Measurements from ENCODE around the gene APBA3.

The APBA3 gene

DNA sequence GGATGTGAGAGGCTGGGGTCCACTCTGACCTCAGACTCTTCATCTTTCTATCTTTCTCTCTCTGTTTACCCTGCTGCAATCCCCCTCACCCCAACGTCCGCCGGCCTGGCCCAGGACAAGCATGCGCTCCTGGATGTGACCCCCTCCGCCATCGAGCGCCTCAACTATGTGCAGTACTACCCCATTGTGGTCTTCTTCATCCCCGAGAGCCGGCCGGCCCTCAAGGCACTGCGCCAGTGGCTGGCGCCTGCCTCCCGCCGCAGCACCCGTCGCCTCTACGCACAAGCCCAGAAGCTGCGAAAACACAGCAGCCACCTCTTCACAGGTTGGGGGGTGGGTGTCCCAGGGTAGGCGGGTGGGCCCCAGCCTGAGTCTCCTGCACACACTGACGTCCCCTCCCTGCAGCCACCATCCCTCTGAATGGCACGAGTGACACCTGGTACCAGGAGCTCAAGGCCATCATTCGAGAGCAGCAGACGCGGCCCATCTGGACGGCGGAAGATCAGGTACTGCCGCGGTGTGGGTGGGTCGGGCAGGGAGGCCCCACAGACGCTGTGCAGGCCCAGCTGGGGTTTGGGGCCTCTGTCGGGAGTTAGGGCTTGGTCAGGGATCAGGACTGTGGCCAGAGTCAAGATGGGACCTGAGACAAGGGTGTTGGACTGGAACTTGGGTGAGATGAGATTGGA lies 15.0 kb downstream of the APBA3 start:
- DNase-seq, result no peak

- DNase-seq, result no peak
Observed at GRCh38 chr19:3745363-3746045, 16.0 kb downstream of the APBA3 start.

- no peak for DNase-seq
Observed at GRCh38 chr19:3743486-3743885, 18.0 kb downstream of the APBA3 start.

DNA sequence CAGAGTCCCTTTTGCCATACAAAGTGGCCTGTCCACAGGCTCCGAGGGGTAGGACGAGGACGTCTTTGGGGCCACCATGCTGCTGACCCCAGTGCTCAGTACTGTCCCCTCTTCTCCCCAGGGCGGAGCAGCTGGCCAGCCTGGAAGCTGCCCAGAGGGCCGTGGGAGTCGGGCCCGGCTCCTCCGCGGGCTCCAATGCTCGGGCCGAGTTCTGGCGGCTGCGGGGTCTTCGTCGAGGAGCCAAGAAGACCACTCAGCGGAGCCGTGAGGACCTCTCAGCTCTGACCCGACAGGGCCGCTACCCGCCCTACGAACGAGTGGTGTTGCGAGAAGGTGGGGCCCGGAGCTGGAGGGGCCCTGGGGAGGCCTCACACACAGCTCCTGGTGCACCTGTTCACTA lies 21.1 kb downstream of the APBA3 start:
- DNase-seq, result no peak

GRCh38 chr19:3738477-3739220 lies 22.8 kb downstream of the APBA3 start:
- DNase-seq, result no peak

DNA sequence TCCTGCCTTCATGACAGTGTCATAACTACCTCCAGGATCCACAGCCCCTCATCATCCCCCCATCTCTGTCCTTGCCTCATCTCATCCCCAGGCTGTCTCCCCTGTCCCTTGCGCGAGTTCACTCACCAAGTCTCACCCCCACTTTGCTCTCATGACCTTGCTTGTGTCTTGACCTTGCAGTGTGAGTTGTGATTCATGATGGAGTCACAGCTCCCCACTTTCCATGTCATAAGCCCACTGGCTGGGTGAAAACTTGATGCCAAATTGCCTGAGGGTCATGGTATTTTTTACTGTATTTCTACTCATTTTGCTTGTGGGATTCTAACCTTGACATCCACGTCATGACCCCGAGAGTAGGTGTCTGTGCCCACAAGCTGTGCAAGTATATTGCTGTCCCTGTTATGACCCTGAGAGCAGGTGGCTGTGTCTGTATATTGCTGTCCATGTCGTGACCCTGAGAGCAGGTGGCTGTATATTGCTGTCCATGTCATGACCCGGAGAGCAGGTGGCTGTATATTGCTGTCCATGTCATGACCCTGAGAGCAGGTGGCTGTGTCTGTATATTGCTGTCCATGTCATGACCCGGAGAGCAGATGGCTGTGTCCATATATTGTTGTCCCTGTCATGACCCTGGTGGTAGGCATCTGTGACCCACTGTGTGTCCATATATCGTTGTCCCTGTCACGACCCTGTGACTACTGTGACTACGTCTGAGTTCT lies 23.8 kb downstream of the APBA3 start:
- DNase-seq, result no peak

DNA sequence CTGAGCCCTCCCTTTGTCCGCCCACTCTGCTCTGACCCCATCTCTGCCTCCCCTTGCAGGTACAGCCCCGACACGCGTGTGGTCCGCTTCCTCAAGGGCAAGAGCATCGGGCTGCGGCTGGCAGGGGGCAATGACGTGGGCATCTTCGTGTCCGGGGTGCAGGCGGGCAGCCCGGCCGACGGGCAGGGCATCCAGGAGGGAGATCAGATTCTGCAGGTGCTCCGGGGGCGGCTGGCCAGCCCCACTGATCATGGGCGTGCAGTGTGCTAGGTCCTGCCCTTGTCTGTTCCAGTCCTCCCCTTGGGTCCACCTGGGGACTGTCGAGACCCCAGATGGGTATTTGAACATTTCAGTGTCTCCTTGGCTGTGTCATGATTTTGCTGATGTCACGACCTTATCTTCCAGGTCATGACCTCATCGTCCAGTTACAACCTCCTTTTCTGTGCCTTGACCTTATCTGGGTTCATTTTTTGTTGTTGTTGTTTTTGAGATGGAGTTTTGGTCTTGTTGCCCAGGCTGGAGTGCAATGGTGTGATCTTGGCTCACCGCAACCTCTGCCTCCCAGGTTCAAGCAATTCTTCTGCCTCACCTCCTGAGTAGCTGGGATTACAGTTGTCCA lies 25.3 kb downstream of the APBA3 start:
- DNase-seq, result no peak

- no peak for DNase-seq
Observed at GRCh38 chr19:3734310-3734600, 27.2 kb downstream of the APBA3 start.

- DNase-seq, result no peak
Observed at GRCh38 chr19:3733549-3734309, 27.8 kb downstream of the APBA3 start.

- no peak for DNase-seq
Observed at GRCh38 chr19:3732108-3732507, 29.4 kb downstream of the APBA3 start.

GRCh38 chr19:3730457-3730958 lies 31.0 kb downstream of the APBA3 start:
- no peak for DNase-seq

DNA sequence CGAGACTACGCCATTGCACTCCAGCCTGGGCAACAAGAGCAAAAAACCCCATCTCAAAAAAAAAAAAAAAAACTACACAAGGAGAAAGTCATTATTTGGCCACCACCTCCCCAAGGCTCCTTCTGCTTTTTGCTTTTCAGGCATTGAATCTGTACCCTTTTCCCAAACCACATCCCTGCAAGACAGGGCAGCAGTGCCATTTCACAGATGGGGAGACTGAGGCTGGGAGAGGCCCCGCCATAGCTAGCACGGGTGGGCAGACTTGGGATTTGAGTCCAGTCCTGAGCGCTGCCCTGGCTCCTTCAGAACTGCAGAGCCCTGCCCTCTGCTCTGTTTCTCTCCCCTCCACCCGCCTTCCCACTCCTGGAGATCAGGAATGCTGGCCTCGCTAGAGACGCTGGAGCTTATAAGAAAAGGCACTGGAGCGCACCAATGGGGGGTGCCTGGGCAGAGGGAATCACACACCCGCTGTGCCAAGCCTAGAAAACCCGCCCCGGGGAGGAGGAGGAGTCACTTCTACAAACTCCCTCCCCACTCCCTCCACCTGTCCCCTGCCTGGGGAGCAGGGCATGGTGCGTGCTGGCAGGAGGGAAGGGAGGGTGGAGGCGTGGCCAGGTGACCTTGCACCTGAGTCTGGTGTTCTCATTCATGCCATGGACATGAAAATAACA lies 35.7 kb downstream of the APBA3 start:
- DNase-seq, result peak; percentile 23

DNA sequence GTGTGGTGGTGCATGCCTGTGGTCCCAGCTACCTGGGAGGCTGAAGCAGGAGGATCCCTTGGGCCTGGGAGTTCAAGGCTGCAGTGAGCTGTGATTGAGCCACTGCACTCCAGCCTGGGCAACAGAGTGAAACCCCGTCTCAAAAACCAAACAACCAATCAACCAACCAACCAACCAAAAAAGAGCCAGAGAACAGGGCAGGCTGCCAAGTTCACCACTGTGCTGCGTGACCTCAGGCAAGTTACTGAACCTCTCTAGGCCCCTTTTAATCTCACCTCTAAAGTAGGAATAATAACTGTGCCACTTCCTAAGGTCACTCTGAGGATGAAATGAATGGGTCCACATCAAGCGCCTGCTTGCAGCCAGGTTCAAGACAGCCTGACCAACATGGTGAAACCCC lies 36.4 kb downstream of the APBA3 start:
- DNase-seq, result no peak

- no peak for DNase-seq
Observed at GRCh38 chr19:3723883-3724282, 37.6 kb downstream of the APBA3 start.

GRCh38 chr19:3723110-3723488 lies 38.4 kb downstream of the APBA3 start:
- no peak for DNase-seq

DNA sequence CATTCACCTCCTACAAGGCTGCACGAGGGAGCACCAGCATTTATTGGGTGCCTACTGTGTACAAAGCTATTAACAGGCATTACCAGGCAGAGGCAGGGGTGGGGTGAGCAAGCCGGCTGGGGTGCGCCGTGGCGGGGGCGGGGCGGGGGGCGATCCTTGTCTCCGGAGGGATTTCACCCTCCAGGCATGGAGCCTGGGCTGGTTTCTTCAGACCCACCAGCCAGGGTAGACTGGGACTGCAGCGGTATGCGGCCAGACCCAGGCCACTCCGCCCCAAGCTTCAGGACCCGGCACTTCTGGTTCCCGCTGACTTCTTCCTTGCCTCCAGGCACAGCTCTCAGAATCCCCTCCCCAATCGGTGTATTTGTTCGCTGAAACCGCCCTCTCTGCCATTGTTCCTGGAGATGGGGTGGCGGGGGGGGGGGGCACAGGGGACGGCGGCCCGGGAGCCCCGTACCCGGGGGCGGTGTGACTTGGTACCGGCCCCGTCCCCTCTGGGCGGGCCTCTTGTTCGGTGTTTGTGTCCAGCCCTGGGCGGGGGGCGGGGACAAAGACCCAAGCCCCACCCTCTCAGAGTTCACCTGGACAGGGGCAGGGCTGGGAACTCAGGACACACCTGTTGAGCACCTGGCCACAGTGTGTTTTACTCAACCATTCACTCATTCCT lies 38.9 kb downstream of the APBA3 start:
- no peak for DNase-seq

DNA sequence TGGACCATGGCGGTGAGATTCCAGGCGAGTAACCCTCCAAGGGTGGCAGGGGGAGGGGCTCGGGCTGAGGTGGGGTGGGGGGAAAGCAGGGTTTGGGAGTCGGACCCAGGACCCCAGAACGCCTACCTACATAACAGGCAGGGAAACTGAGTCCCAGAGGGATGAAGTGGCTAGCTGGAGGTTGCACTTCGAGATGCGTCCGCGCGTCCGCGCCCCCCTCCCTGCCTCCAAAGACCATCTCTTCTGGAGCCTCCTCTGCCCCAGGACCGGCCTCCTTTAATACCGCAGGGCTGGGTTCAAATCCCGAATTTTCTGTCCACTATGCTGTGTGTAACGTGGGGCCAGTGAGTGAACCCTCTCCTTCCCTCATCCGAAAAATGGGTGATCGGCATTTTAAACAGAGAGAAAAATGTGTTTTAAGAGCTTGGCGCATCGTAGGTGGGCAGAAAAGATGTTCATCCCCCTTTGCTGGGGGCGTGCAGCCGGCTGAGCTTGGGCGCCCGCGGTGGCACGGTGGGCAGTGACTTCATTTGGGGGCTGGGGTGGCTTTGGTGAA lies 39.5 kb downstream of the APBA3 start:
- no peak for DNase-seq

GRCh38 chr19:3721131-3721886 lies 40.2 kb downstream of the APBA3 start:
- peak; percentile 77 for DNase-seq

DNA sequence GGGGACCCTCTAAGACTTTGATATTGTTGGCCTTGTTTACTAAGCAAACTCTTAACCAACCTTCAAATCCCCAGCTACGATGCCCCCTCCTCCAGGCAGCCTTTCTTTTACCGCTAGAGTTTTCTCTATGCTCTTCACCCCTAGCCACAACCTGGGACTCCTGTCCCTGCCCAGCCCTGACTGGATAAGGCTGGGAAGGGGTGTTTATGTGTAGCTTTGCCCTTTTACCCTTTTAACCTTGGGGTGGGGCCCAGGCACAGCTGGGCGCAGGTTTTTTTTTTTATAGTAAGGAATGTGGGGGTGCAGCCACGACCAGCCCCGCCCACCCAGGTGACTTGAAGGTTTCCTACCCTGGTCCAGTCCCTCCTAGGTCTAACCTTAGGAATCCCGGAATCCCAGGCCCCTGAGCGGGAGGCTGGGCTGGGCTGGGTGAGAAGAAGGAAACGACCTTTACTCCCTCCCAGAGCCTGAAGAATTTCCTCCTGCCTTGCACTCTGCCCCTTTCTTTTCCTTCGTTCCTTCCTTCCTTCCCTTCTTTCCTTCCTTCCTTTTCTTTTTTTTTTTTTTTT lies 41.1 kb downstream of the APBA3 start:
- no peak for DNase-seq
